Stimulated activated CD4-positive, alpha-beta T cell treated with anti-CD3 and anti-CD28 coated beads, Interleukin-15, amount 100 ng/mL, for 48 hours (primary cell): Measurements from ENCODE around the gene EXOSC10.
"Not testable (repeated sequence)": the region's sequence is repeated elsewhere in the genome, so short reads cannot be mapped to it uniquely, and the experiment has no call there.

Source experiments
- DNase-seq, 2 donors: peaks; one replicate each; pipeline ENCODE4 v3.0.0-alpha.2; 2020; ENCODE audit warnings: low read depth in 2 of 2

The EXOSC10 gene

DNA sequence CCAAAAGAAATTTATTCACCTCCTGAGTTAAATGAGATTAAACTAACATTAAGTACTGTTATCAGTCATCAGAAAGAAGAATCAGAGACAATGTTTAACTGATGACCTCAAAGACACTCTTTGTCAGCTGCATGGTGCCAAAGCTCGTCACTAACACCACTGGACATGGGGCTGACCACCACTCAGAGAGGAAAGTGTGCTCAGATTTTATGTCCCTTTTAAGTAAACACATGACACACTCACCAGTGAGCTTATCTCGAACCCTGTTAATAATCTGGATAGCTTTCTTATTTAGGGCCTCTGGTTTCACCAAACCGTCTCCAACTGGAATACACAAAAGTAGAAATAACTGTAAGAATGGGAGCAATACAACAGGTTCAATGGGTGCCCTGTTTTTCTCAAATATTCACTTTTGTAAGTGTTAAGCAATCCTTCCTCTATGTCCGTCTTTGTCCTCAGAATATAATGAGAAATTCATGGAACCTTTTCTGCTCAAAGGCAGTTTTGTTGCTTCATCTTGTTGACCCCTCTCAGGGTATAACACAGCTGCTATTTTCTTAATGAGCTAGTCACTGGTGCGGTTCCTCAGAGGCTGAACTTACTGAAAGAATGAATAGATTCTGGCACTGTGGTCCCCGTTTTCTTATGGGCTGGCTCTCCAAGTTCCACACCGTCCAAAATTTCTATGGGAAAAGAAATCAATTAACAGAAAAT is 9.5 kb upstream of the EXOSC10 start:
- DNase-seq = no peak

DNA sequence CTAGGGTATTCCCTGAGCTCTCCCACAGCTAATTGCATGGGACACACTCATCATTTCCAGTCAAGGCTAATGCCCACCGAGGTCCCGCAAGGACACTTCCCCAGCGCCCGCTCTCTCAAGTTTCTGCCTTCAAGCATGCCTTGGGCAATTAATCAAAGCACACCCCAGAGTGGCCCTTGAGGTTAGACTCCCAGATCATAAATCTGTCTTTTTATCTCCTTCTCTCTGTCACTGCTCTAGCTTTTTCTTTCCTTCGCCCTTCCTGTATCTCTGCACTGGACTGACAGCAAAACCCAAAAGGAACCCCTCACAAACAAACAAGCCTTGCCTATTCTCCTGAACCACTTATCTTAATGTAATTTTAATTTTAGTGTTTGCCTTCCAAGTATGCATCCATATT is 7.9 kb upstream of the EXOSC10 start:
- no peak for DNase-seq

DNA sequence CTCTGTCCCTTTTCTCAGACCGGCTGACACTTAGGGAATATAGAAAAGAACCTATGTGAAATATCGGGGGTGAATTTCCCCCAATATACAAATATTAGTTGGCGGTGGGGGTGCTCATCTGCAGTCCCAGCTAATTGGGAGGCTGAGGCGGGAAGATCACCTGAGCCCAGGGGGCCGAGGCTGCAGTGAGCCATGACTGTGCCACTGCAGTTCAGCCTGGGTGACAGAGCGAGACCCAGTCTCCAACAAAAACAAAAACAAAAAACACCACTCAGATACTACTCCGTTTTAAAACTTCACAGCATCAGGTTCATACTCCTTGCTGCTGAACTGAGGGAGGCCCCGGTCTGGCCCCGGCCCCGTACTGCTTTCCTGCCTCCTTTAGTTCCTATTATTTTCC is 5.9 kb upstream of the EXOSC10 start:
- DNase-seq = no peak

DNA sequence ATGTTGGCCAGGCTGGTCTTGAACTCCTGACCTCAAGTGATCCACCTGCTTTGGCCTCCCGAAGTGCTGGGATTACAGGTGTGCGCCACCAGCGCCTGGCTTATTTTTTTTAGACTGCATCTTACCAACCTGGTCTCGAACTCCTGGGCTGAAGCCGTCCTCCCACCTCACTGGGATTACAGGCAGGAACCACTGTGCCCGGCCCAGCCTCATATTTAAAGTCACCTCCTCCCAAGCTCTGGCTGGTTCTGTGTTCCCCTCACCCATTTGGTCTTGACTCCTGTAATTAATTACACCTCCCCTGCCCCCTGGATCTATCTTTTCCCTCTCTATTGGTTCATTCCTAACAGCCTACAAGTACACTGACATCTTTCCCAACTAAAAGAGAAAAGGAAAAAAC is 1.7 kb upstream of the EXOSC10 start:
- DNase-seq = no peak

DNA sequence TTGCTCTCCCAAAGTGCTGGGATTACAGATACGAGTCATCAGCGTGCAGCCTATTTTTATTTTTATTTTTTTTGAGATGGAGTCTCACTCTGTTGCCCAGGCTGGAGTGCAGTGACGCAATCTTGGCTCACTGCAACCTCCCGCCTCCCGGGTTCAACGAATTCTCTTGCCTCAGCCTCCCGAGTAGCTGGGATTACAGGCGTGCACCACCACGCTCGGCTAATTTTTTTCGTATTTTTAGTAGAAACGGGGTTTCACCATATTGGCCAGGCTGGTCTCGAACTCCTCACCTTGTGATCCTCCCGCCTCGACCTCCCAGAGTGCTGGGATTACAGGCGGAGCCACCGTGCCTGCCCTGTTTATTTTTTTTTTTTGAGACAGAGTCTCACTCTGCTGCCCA is 1.1 kb upstream of the EXOSC10 start:
- DNase-seq = not testable (repeated sequence)

DNA sequence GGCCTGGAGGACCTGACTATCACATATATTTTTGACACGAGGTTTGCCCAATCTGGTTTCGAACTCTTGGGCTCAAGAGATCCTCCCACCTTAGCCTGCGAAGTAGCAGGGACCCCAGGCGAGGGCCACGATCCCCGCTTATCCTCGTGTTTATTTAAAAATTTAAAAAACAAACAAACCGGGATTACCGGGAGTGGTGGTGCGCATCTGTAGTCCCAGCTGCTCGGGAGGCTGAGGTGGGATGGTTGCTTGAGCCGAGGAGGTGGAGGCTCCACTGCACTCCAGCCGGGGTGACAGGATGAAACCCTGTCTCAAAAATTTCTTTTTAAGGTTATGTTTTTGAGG is 452 bp upstream of the EXOSC10 start:
- no peak for DNase-seq

DNA sequence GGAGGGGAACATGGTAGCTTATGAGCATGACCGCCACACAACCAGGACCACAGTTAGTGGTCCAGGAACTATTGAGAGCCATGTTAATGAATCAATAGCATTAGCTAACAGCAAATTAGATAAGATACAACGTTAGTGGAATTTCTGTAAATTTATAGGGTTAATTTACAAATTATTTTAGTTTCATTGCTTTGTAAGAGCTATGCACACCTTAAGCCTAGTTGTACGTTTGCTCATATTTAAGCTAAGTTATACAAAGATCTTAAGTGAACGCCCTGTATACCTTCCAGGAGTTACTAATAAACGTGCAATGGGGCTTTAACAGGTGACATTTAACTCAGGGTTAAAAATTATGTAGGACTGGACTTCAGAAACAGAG is 749 bp downstream of the EXOSC10 start:
- DNase-seq = no peak

DNA sequence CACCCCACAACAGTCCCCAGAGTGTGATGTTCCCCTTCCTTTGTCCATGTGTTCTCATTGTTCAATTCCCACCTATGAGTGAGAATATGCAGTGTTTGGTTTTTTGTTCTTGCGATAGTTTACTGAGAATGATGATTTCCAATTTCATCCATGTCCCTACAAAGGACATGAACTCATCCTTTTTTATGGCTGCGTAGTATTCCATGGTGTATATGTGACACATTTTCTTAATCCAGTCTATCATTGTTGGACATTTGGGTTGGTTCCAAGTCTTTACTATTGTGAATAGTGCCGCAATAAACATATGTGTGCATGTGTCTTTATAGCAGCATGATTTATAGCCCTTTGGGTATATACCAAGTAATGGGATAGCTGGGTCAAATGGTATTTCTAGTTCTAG is 15.9 kb downstream of the EXOSC10 start:
- DNase-seq = not testable (repeated sequence)

DNA sequence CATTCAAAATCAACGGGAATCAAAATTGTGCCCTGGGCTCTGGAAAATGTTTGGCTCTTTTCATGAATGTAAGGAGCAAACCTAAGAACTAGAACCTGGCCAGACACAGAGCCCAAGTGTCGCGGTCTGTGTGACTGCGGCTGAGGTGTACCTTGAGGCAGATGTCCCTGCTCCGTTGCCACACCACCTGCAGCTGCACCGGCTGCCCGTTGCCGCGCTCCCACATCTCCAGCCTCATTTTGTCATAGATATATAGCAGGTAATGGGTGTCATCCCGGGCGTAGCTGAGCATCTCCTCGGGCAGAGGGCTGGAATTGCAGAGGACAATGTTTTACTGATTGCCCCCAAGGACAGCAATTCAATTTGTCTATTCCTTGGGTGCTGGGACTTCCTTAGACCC is 18.7 kb downstream of the EXOSC10 start:
- no peak for DNase-seq

DNA sequence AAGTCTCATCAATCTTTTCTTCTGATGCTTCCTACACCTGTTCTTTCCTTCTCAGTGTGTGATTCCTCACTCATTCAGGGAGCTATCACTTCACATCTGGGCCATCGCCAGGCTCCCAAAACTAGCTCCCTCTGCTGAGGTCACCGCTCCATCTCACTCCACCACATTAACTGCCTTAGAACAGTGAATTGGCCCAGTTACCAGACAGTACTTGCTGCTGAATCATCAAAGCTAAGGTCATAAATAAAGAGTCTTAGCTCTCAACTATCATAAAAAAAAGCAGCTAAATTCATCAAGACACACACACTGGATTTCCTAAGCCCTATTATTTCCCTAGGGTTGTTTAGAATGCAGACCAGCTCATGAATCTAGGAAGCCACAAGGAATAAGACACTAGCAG is 21.0 kb downstream of the EXOSC10 start:
- no peak for DNase-seq

DNA sequence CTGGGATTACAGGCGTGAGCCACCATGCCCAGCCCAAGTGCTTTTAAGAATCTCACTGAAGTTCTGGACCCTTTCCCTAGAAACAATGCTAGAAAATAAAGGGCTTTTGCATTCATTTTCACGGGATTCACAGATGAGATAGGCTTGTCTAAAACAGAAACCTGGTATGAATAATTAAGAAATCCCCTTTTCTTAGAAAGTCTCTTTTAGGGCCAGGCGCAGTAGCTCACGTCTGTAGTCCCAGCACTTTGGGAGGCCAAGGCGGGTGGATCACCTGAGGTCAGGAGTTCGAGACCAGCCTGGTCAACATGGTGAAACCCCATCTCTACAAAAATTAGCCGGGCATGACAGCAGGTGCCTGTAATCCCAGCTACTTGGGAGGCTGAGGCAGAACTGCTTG is 26.3 kb downstream of the EXOSC10 start:
- not testable (repeated sequence) for DNase-seq

DNA sequence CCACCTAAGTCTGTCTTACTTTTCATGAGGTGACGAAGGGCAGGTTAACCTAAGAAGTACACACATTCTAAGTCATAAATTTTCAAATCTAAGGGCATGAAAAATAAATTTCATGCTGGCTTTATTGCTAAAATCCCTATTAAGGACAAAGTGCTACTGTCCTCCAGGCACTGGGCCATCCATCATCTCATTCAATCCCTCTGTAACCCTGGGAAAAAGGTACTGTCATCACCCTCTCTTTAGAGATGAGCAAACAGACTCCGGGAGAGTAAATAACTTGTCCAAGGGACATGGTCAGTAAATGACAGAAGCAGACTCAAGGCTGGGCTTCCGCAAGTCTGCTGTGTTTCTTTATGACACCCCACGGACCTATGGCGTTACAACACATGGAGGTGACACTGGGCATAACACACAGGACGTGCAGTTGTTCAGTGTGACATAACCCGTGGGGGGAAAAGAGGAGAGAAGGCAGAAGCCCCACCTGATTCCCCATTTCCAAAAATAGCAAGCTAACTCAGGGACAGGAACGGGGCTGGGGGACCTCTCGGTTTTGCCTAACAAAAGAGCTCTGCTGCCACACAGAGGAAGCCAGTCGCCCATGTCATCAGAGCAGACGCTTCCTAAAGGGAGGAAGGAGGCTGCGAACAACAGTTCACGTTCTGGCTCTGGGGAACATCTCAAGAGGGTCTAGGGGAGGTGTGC is 27.3 kb downstream of the EXOSC10 start:
- no peak for DNase-seq

DNA sequence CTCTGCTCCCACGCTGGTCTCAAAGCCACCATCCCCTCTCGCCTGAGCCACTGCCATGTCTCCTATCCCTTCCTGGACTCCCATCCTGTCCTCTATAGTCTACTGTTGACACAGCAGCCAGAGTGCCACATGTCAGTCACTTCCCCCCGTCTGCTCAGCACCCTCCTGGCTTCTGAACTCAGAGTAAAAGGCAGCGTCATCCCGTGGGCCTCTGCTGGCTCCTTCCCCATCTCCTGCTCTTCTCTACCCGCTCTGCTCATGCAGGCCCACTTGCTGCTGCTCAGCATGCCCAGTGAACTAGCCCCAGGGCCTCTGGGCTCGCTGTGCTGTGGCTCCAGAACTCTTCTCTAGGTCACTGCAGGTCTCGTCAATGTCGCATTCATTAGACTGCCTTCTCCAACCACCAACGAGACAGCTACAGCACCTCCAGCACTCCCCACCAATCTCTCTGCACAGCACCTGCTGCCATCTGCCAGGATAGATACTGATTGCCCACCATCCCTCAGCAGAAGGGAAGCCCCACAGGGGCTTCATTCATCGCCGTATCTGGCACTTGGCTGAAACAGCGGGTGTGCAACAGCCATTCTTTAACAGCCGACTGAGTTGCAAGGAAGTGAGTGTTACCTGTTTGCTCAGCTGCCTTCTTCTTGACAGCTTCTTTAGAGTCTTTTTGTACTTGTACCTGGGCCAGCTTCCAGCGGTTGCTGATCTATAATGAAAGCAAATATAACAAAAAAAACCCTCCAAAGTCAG is 28.0 kb downstream of the EXOSC10 start:
- DNase-seq = no peak

DNA sequence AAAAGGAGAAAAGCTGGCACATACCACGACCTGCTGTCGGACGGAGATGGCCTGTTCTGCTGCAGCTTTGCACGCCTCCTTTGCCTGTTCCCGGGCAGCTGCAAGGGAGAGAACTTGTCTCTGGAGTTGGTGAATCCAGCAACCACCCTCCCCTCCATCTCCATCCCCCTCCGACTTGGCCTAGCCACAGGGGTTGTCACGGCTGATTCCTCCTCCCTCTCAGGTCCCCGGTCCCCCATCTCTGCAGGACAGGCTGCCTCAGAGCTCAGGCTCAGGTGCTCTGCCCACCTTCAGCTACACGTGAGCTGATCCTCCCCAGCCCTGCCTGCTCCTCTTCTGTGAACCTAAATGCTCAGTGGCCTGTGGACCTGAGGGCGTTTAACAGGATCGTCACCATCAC is 28.8 kb downstream of the EXOSC10 start:
- no peak for DNase-seq

DNA sequence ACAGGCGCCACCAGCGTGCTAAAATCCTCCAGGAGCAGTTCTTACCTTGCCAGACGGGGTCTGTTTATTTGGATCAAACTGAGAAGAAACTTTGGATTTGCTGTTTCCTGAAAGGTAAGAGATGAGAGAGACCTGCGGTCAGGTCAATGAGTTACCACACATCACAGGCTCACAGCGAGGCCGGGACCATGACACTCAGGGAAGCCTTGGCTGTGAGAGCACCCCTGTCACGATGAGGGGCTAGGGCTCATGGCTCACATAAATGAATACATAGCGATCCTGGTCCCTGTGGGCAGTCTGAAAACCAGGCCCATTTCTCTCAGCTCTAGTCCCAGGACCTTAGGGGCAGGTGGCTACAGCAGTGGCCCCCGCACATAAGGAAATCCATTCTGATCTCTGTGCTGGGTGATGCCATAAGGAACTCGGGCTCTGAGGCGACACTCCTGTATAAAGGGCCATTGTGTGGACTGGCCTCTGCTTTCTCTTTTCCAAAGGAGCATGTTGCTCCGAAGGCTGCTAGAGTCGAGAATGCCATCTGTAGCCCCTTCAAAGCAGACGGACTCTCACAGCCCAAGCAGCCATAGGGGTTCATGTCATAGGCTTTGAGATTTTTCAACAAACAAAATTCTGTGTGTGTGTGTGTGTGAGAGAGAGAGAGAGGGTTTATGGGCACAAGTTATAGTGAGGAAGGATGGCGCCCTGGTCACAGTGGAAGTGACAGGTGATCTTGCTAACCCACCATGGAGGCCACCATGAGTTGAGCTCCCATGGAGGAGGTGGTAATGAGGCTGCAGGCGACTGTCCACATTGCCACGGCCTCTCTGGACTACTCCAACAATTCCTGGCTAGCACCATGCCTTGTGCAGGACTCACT is 30.8 kb downstream of the EXOSC10 start:
- DNase-seq = no peak

DNA sequence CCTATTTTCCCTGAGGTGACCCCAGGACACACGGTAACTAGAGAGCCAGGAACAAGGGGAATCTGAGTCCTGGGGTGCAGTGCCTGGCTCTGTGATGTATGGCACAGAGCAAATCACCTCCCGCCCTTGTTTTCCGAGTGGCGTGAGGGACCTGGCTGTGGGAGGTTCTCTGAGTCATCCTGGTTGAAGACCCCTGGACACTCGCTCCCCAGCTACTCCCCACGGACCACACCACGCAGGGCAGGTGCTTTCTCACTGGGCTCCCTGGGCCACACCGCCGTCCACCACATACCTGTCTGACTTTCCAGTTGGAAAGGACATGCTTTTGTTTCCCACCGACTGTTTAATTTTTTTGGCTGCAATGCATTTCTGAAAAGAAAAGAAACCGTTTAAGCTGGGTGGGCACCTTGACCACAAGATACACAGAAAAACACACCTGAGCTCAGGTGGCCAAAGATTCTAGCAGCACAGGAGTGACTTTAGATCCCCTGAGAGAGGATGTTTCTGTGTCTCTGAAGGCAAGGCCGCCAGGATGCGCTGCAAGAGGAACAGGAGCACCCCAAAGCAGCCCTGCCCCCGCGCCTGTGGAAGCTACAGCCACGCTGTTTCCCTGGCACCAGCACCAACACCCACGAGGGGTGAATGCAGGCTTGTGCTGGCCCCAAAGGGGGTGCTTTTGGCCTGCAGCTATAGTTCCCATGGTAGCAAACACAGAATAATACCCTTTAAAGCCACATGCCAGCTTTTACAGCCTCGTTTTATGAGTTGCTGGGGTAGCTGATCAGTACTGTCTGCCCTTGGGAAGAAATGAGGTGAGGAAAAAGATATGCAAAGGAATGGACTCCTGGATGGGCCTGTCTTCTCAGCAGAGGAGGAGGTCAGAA is 31.7 kb downstream of the EXOSC10 start:
- no peak for DNase-seq

DNA sequence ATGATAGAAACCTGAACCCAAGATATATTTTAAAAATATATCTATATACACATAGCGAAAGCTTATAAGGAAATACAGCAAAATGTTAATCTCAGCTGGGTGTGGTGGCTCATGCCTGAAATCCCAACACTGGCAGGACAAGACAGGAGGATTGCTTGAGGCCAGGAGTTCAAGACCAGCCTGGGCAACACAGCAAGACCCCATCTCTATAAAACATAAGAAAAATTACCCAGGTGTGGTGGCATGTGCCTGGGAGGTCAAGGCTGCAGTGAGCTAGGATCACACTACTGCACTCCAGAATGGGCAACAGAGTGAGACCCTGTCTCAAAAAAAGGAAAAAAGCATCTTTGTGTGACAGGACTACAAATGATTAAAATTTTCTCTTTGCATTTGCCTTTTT is 33.9 kb downstream of the EXOSC10 start:
- no peak for DNase-seq

DNA sequence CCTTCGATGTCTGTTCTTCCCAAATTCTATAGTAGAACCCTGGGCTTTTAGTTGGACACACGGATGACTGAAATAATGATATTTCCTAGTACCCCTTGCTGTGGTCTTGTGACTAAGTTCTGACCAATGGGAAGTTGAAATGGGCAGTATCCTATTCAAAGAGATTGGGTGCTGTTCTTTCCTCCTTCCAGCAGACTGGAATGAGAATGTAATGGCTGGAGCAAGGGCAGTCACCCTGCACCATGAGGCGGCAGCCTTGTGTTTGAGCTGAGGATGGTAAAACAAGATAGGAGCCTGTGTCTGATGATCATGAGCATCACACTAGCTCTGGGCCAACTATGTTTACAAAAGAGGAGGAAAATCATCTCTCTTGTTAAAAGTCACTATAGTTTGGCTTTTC is 34.7 kb downstream of the EXOSC10 start:
- DNase-seq = no peak

DNA sequence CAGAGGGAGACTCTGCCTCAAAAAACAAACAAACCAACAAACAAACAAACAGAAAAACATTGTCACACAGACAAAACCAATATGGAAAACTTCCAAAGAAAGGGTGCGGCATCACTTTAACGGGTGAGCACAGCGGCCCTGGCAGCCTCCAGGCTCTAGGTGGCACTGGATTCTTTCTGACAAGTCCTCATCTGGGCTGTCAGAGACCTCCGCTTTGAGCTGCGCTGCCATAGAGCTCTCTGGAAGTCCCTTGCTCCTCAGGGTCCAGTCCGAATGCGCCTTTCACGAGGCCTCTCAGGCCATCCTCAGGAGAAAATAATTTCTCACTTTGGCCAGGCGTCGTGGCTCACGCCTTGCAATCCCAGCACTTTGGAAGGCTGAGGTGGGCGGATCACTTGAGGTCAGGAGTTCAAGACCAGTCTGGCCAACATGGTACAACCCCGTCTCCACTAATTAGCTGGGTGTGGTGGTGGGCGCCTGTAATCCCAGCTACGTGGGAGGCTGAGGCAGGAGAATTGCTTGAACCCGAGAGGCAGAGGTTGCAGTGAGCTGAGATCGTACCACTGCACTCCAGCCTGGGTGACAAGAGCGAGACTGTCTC is 35.6 kb downstream of the EXOSC10 start:
- not testable (repeated sequence) for DNase-seq

DNA sequence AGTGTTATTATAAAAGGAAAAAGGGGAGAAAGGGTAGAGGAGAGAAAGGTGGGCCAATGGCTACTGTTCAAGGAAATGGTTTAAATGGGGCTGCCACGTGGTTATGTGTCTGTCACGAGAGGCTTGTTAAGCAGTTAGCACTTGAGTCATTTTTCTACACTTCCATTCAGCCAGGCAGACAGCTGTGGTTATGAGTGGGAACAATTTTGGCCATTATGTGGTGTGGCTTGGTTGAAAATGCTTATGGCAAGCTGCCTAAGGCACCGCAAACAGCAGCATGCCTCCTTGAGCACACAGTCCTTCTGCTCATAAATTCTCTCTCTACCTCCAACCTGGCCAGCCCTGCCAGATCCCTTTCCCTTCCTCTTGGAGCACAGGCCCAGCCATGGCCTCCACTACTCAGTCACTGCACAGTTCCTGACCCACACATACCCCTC is 36.7 kb downstream of the EXOSC10 start:
- DNase-seq = no peak
